Measurements from ENCODE around the gene NT5DC3. TPM values are rescaled to one million over a fixed set of nuclear protein-coding genes. Genes with fewer than 3 reads are reported as not detected.

Gene NT5DC3
- polyA plus RNA-seq, 3 donors, result 0.27 to 4.8 (median 0.93) TPM

DNA sequence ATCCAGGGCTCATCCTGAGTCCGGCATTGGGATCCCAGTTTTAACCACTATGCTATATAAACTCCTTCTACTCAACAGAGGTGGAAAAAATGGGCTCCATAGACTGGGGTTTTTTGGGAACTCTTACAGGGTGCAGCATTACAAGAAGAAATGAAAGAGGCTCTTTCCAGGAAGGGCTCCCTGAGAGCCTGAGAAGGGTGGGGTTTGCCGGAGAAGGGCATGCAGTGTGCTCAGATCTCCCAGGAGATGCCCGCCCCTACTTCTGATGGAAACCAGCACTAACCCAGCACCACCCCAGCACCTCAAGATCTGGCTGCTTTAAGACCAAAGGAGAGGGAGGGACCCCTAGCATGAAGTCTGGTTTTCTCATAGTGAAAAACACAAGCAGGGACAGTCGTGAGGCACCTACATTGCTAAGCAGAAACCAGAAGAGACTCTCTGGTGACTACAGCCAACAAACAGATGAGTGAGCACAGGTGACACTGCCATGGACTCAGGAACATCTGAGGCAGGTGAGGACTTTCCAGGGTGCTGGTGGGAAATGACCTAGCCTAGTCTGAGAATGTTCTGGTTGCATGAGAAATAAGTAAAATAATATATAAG is 45.3 kb upstream of the NT5DC3 start:
- DNase-seq, result no peak
- no peaks in the 10 kb centered on the region for H3K4me1 ChIP-seq (ENCODE audit: control insufficient read depth in 1 of 2, insufficient read depth in 2 of 2, low read length in 2 of 2)
- no peak overlapping the region for H3K27ac ChIP-seq (ENCODE audit: low read depth in 1 of 2, low read length in 2 of 2)
- TF ChIP-seq, protein P1, sequence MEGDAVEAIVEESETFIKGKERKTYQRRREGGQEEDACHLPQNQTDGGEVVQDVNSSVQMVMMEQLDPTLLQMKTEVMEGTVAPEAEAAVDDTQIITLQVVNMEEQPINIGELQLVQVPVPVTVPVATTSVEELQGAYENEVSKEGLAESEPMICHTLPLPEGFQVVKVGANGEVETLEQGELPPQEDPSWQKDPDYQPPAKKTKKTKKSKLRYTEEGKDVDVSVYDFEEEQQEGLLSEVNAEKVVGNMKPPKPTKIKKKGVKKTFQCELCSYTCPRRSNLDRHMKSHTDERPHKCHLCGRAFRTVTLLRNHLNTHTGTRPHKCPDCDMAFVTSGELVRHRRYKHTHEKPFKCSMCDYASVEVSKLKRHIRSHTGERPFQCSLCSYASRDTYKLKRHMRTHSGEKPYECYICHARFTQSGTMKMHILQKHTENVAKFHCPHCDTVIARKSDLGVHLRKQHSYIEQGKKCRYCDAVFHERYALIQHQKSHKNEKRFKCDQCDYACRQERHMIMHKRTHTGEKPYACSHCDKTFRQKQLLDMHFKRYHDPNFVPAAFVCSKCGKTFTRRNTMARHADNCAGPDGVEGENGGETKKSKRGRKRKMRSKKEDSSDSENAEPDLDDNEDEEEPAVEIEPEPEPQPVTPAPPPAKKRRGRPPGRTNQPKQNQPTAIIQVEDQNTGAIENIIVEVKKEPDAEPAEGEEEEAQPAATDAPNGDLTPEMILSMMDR (IDR thresholded peaks at IDR 0.05), result no peak
- no peaks in the 10 kb centered on the region for H3K36me3 ChIP-seq (replicated peaks in 1 of 2; ENCODE audit: control insufficient read depth in 1 of 2, insufficient read depth in 2 of 2, low read length in 2 of 2)
- H3K9me3 Mint-ChIP-seq, result no peaks in the 10 kb centered on the region
- WGBS (ENCODE audit: insufficient coverage), result no CpG with 5 or more reads among the region's 4 CpGs
- H3K79me2 ChIP-seq (ENCODE audit: insufficient read depth, low read length), result no peaks in the 10 kb centered on the region
- H4K20me1 ChIP-seq (ENCODE audit: insufficient read depth, low read length), result no peaks in the 10 kb centered on the region
- no peaks in the 10 kb centered on the region for H3K36me3 Mint-ChIP-seq
- H3K27me3 ChIP-seq (ENCODE audit: control insufficient read depth in 2 of 2, insufficient read depth in 2 of 2, low read length in 2 of 2), result no peaks in the 10 kb centered on the region
- peaks cover 3% of the 10 kb centered on the region for H3K4me1 Mint-ChIP-seq
- H3K9me3 ChIP-seq (replicated peaks in 1 of 2; ENCODE audit: control insufficient read depth in 1 of 2, insufficient read depth in 1 of 2, low read length in 2 of 2), result no peaks in the 10 kb centered on the region
- no peak overlapping the region for H3K9ac ChIP-seq (ENCODE audit: insufficient read depth, low read length, poor library complexity, severe bottlenecking)
- no peak overlapping the region for H3K4me3 Mint-ChIP-seq
- peaks cover 0 to 2% (median 0%) of the 10 kb centered on the region in 3 donors for H3K27me3 Mint-ChIP-seq (ENCODE audit: low read depth in 3 of 3)
- intact Hi-C loops (cut with micrococcal nuclease), result loop anchor here in 1 of 2 donors (10.0 kb wide), 1 partner anchor 219 kb away; no protein-coding TSS in a partner anchor
- no peak overlapping the region for H3K4me2 ChIP-seq (replicated peaks; ENCODE audit: extremely low read depth, low read length, poor library complexity, severe bottlenecking)
- H2AFZ ChIP-seq (ENCODE audit: insufficient read depth, low read depth, low read length, poor library complexity, severe bottlenecking), result no peak overlapping the region
- H3K27ac Mint-ChIP-seq, result no peak overlapping the region
- H3K4me3 ChIP-seq (replicated peaks in 1 of 3; ENCODE audit: low read depth in 2 of 3, low read length in 3 of 3), result no peak overlapping the region

DNA sequence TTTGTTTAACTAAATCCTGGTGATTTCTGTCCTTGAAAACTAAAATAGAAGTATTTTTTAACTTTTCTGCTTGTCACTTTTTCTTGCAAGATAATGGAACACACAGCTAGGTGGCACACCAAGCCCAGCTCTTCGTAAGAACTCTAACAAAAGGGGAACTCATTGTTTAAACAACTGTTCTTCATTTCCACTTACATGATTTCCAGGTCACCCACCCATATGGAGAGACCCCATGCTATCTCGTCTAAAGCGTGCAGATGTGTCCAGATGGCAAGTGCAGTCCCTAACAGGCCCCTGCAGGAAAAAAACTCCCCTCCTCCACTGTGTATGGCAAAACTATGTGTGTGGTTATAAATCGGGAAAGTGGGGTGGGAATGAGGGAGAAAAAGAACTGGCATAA is 43.3 kb upstream of the NT5DC3 start:
- Mint-ChIP-seq H3K4me1 (peaks cover 5% of the 10 kb centered on the region), H3K27ac (no peak overlapping the region), H3K9me3 (no peaks in the 10 kb centered on the region), H3K27me3 (ENCODE audit: low read depth in 3 of 3) (peaks cover 0 to 2% (median 0%) of the 10 kb centered on the region in 3 donors), H3K4me3 (no peak overlapping the region), H3K36me3 (no peaks in the 10 kb centered on the region)
- H2AFZ ChIP-seq (ENCODE audit: insufficient read depth, low read depth, low read length, poor library complexity, severe bottlenecking), result no peak overlapping the region
- TF ChIP-seq, protein P1 (IDR thresholded peaks at IDR 0.05), result peak; percentile 25
- H3K4me2 ChIP-seq (replicated peaks; ENCODE audit: extremely low read depth, low read length, poor library complexity, severe bottlenecking), result no peak overlapping the region
- intact Hi-C loops (cut with micrococcal nuclease), result loop anchor here (5.0 to 10.0 kb wide), 2 partner anchors 220 to 228 kb away; no protein-coding TSS in a partner anchor
- no CpG with 5 or more reads among the region's 4 CpGs for WGBS (ENCODE audit: insufficient coverage)
- DNase-seq, result peak; percentile 17 to 28 (median 17)
- H3K4me3 ChIP-seq (replicated peaks in 1 of 3; ENCODE audit: low read depth in 2 of 3, low read length in 3 of 3), result no peak overlapping the region
- H3K9me3 ChIP-seq (replicated peaks in 1 of 2; ENCODE audit: control insufficient read depth in 1 of 2, insufficient read depth in 1 of 2, low read length in 2 of 2), result no peaks in the 10 kb centered on the region
- H3K9ac ChIP-seq (ENCODE audit: insufficient read depth, low read length, poor library complexity, severe bottlenecking), result no peak overlapping the region
- H4K20me1 ChIP-seq (ENCODE audit: insufficient read depth, low read length), result no peaks in the 10 kb centered on the region
- no peak overlapping the region for H3K27ac ChIP-seq (ENCODE audit: low read depth in 1 of 2, low read length in 2 of 2)
- H3K36me3 ChIP-seq (replicated peaks in 1 of 2; ENCODE audit: control insufficient read depth in 1 of 2, insufficient read depth in 2 of 2, low read length in 2 of 2), result no peaks in the 10 kb centered on the region
- no peaks in the 10 kb centered on the region for H3K4me1 ChIP-seq (ENCODE audit: control insufficient read depth in 1 of 2, insufficient read depth in 2 of 2, low read length in 2 of 2)
- no peaks in the 10 kb centered on the region for H3K79me2 ChIP-seq (ENCODE audit: insufficient read depth, low read length)
- H3K27me3 ChIP-seq (ENCODE audit: control insufficient read depth in 2 of 2, insufficient read depth in 2 of 2, low read length in 2 of 2), result no peaks in the 10 kb centered on the region
